Left ventricle myocardium inferior (tissue), 1 donor: ENCODE measurements around the gene JUP. TPM values are rescaled to one million over a fixed set of nuclear protein-coding genes. Genes with fewer than 3 reads are reported as not detected.

Experiments used
- DNase-seq: peaks from one replicate; pipeline ENCODE4 v3.0.0-alpha.2; 2020
- H3K27ac ChIP-seq: fragments of 200-600 bp; replicated peaks from 2 replicates; pipeline ENCODE4 v1.8.0; 2021
- H3K27me3 ChIP-seq: fragments of 200-600 bp; 2 replicates; pipeline ENCODE4 v1.8.0; 2021; ENCODE audit warnings: low read depth
- H3K36me3 ChIP-seq: fragments of 200-600 bp; 2 replicates; pipeline ENCODE4 v1.8.0; 2021
- H3K4me1 ChIP-seq: fragments of 200-600 bp; 2 replicates; pipeline ENCODE4 v1.8.0; 2021
- H3K4me3 ChIP-seq: fragments of 200-600 bp; 2 replicates; pipeline ENCODE4 v1.8.0; 2021; ENCODE audit warnings: mild to moderate bottlenecking, moderate library complexity
- H3K9me3 ChIP-seq: fragments of 200-600 bp; replicated peaks from 2 replicates; pipeline ENCODE4 v1.8.0; 2021
- CTCF ChIP-seq: fragments of 200-600 bp; IDR thresholded peaks from 2 replicates; pipeline ENCODE4 v1.8.0; 2021; ENCODE audit warnings: antibody characterized with exemption, mild to moderate bottlenecking, borderline replicate concordance
- intact Hi-C: fragments of 100-400 bp; cut with micrococcal nuclease; formaldehyde crosslinking; loops from one replicate; pipeline ENCODE4 v1.11.0; 2022
- total RNA-seq: library from RNA; stranded (reverse); fragmentation: NEBNext Ultra II Directional; extraction: Animal tissue kit (Norgen Biotek cat#: 25700); gene quantifications from one replicate; pipeline ENCODE4 v1.2.1, GENCODE V29; 2021
- donor health status: DM: no; HTN: yes; CAD: no; lungs with severe emphysema.

Gene JUP
- total RNA-seq, 1 donor from 2014 or later, result 160 TPM

- no peak overlapping the region for H3K27ac ChIP-seq
- TF ChIP-seq CTCF, result no peak
These were observed 31.5 kb upstream of the JUP start for GRCh38 chr17:41818024-41818423.

GRCh38 chr17:41816637-41817320, 30.3 kb upstream of the JUP start:
- TF ChIP-seq CTCF, result no peak
- H3K4me3 ChIP-seq, result no peak overlapping the region
- DNase-seq, result no peak
- H3K27ac ChIP-seq, result no peak overlapping the region
- no peaks in the 10 kb centered on the region for H3K36me3 ChIP-seq
- intact Hi-C loops, result no loop called here
- H3K27me3 ChIP-seq, result peaks cover 7% of the 10 kb centered on the region
- H3K9me3 ChIP-seq, result no peaks in the 10 kb centered on the region
- H3K4me1 ChIP-seq, result peaks cover 13% of the 10 kb centered on the region

More at GRCh38 chr17:41818024-41818423, 31.5 kb upstream of the JUP start:
- Histone ChIP-seq H3K36me3 (no peaks in the 10 kb centered on the region), H3K4me1 (peaks cover under 1% of the 10 kb centered on the region), H3K4me3 (no peak overlapping the region), H3K27me3 (peaks cover 3% of the 10 kb centered on the region), H3K9me3 (no peaks in the 10 kb centered on the region)
- no peak for DNase-seq
- intact Hi-C loops, result no loop called here

DNA sequence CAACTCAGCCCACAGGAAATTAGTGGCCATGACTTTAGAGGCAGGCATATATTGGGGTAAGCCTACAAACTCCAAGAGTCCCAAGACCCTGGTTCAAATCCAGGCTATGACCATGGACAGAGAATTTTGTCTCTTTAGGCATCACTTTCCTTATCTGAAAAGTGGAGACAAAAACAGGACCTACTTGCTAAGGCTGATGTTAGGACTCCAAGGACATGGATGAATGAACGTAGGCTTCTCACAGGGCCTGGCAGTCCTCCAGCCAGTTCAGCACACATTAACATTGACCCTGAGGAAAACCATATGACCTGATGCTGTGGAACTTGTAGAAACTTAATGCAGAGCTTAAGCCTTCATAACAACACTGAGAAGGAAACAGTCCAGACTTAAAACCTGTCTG, 27.7 kb upstream of the JUP start:
- Histone ChIP-seq H3K4me1 (peaks cover 39% of the 10 kb centered on the region), H3K27ac (no peak overlapping the region), H3K4me3 (no peak overlapping the region), H3K9me3 (no peaks in the 10 kb centered on the region), H3K27me3 (peaks cover 4% of the 10 kb centered on the region), H3K36me3 (no peaks in the 10 kb centered on the region)
- DNase-seq, result no peak
- no peak for TF ChIP-seq CTCF
- intact Hi-C loops, result no loop called here

GRCh38 chr17:41813699-41814124, 27.2 kb upstream of the JUP start:
- no peak for DNase-seq
- Histone ChIP-seq H3K4me1 (peaks cover 39% of the 10 kb centered on the region), H3K27ac (no peak overlapping the region), H3K4me3 (peak overlapping the region; percentile 89), H3K27me3 (peaks cover 4% of the 10 kb centered on the region), H3K36me3 (no peaks in the 10 kb centered on the region), H3K9me3 (no peaks in the 10 kb centered on the region)
- no peak for TF ChIP-seq CTCF
- intact Hi-C loops, result no loop called here

- H3K9me3 ChIP-seq, result no peaks in the 10 kb centered on the region
- peaks cover 39% of the 10 kb centered on the region for H3K4me1 ChIP-seq
- H3K27ac ChIP-seq, result peak overlapping the region; percentile 76
- intact Hi-C loops, result no loop called here
- no peak for TF ChIP-seq CTCF
- peaks cover 4% of the 10 kb centered on the region for H3K27me3 ChIP-seq
- peak overlapping the region; percentile 89 for H3K4me3 ChIP-seq
- H3K36me3 ChIP-seq, result no peaks in the 10 kb centered on the region
- DNase-seq, result no peak
These were observed 26.7 kb upstream of the JUP start for GRCh38 chr17:41813152-41813680.
